GM12892 (cell line): ENCODE measurements around the gene FBXL22.

Source experiments
- POLR2A ChIP-seq: IDR thresholded peaks from 2 replicates; pipeline ENCODE4 v1.6.1; 2011; ENCODE audit warnings: low read depth, low read length, control low read depth
- POLR2AphosphoS5 ChIP-seq: IDR thresholded peaks from 2 replicates; pipeline ENCODE4 v1.6.1; 2011; ENCODE audit warnings: low read depth, low read length, control low read depth
- TAF1 ChIP-seq: IDR thresholded peaks from 2 replicates; pipeline ENCODE4 v1.6.1; 2011; ENCODE audit warnings: low read depth, mild to moderate bottlenecking, control low read depth, low read length, borderline replicate concordance

GRCh38 chr15:63575312-63575711 lies 21.9 kb upstream of the FBXL22 start:
- TF ChIP-seq POLR2A (no peak), TAF1 (no peak), POLR2AphosphoS5 (no peak)
